SW480 (cell line): ENCODE data around the gene CHN2.

Experiments
- DNase-seq: peaks from one replicate; pipeline ENCODE4 v3.0.0-alpha.2; 2016; ENCODE audit warnings: low spot score

CHN2 gene

DNA sequence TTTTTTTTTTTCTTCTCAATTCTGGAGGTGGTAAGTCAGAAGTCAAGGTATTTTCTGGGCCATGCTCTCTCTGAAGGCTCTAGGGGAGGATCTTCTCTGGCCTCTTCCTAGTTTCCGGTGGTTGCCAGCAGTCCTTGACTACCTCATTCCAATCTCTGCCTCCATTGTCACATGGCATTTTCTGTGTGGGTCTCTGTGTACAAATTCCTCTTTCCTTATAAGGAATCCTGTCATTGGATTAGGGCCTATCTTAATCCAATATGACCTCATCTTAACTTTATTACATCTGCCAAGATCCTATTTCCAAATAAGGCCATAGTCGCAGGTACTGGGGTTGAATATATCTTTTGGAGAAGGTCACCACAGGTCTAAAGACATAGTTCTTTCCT lies 239.8 kb downstream of the CHN2 start:
- no peak for DNase-seq

DNA sequence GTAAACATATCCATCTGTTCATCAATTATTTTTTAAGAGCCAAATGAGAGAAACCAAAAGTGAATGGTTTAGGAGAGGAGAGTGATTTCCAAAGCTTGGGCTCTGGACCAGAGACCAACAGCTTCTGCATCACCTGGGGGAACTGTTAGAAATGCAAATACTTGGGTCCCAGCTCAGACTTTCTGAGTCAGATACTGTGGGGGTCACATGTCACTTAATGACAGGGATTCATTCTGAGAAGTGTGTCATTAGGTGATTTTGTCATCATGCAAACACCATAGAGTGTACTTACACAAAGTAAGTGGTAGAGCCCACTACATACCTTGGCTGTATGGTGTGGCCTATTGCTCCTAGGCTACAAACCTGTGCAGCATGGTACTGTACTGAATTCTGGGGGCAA lies 240.6 kb downstream of the CHN2 start:
- no peak for DNase-seq

DNA sequence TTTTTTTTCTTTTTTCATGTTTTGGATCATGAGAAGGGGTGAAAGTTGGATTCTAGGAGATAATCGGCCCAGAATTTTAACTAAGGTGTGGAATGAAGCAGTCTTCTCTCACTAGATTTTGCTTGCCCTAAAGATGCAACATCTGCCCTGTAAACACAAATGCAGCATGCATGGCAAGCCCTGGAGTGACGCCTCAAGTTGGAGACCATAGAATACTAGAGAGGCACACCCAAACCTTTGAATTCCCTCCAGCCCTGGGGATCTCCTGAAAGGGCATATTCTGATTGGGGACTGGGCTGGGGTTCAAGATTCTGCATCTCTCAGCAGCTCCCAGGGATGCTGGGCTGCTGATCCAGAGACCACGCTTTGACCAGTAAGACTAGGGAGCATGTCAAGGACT lies 241.3 kb downstream of the CHN2 start:
- no peak for DNase-seq

GRCh38 chr7:29442146-29442545 lies 247.6 kb downstream of the CHN2 start:
- DNase-seq, result peak; percentile 78

DNA sequence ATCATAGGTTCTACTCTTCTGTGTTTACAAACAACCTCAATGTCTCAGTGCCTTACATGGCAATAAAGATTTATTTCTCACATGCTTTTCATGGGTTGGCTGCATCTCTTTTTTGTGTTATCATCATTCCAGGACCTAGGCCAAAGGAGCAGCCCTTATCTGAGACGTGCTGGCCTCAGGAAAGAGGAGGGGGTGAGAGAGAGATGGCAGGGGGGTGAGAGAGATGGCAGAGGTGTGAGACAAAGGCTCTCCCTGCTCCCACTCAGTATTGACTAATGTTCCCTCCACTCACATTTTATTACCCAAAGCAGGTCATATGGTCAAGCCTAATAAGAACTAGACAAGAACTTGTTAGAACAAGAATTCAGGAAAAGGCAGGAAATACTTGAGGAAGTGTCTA lies 249.0 kb downstream of the CHN2 start:
- no peak for DNase-seq

- no peak for DNase-seq
Measured at GRCh38 chr7:29444267-29444666, 249.7 kb downstream of the CHN2 start.

GRCh38 chr7:29445736-29446135 lies 251.2 kb downstream of the CHN2 start:
- no peak for DNase-seq

DNA sequence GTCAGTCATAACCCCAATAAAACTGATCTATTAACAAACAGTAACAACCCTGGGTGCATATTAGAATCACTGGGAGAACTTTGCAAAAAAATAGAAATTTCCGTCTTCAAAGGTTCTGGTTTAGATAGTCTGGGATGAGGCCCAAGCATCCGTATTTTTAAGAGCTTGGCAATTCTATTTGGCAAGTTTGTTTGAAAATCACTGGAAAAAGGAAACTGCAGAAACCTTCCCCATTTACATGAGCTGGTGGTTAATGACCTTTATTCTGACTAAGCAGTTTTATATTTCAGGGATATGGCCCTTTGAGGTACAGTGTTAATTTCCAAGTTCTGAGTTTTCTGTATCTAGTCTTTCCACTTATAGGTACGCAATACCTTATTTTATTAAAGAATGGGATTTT lies 253.3 kb downstream of the CHN2 start:
- DNase-seq, result no peak

GRCh38 chr7:29449569-29450260 lies 255.1 kb downstream of the CHN2 start:
- DNase-seq, result no peak

DNA sequence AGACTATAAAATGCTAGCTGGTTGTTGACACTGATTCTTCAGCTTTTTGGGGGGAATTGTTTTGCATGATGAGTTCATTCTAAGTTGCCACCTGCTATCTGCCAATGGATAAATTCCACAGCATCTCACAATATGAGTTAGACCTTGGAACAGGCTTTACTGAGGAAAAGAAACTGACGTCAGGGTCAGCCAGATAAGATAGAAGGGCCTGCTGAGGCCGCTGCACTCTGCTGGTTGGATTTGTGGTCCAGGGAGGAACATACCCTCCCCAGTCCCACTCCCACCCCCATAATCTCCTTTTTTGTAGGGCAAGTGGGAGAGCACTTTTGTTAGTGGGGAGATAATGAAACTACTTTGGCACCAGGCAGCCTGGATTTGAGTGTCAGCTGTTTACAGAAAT lies 258.4 kb downstream of the CHN2 start:
- DNase-seq, result no peak

DNA sequence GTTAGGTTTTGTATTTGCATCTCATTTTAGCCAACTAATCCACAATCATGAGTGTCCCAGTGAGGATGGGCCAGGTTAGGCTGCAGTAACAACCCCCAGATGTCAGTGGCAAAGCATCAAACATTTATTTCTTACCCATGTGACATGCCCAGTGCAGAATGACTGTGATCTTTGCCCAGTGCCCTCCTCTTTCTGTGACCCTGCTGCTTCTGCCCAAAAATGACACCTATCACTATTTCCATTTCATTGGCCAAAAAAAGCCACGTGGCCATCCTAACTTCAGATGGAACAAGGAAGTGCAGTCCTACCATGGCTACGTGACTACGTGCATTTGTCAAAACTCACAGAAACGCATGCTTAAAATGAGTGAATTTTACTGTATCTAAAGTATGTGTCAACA lies 259.9 kb downstream of the CHN2 start:
- no peak for DNase-seq

DNA sequence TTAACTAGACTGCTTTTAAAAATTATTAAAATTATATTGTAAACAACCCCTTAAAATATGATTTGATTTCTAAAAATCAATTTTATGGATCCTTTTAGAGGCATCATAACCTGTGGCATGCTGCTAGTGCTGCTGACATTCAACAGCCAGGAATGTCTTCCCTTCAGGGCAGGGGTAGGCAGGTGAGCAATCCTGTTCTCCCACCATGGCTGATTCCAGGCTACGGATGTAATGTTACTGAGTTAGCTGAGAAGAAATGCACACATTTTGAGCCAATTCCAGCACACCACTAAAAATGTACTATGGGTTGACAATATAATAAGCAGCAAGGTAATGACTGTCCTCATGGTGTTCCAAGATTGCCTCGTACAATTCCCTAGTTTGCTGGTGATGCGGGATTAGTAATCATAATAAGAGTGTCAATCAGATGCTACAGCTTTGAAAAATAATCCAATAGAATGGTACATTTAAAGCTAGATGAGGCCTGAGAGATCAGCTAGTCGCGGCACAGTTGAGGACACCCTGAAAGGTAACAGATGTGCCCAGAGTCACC lies 260.4 kb downstream of the CHN2 start:
- DNase-seq, result no peak

- DNase-seq, result no peak
Measured at GRCh38 chr7:29457141-29457561, 262.6 kb downstream of the CHN2 start.

DNA sequence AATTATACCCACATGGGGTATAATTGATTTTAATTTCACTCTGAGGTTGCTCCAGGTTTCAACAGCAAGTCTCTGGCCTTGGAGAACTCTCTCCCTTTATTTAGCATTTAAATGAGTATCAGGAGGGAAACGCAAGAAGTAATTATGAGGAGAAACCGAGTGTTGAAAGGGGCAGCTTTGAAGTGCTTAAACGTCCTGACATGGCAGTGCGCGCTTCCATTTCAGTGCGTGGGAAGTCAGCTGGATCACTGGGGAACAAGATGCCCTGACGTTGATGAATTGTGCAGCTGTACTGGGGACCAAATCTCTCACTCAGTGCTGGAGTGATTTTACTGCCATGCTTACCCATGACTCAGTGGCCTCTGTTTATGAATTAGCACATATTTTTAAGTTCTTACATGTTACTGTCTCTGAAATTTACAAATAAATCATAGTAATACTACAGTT lies 263.0 kb downstream of the CHN2 start:
- DNase-seq, result no peak

DNA sequence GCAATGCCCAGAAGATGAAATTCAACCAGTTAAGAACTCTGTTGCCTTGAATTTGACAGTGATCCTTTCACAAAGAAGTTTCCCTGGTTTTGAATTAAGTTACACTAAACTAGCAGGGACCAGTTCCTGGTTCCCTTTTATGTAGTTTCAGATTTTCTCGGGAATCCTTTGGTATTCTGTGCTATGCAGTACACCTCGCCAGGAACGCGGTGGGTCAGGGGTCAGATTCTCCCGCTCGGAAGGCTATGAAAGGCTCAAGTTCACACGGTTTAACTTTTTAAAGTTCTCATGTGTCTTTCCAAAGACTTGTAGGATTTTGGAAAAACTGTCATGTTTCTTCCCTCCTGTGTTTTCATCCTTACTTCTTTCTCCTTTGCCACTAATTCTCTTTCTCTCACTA lies 264.4 kb downstream of the CHN2 start:
- DNase-seq, result no peak

- DNase-seq, result no peak
Measured at GRCh38 chr7:29459589-29459988, 265.0 kb downstream of the CHN2 start.

- no peak for DNase-seq
Measured at GRCh38 chr7:29461996-29462395, 267.4 kb downstream of the CHN2 start.

DNA sequence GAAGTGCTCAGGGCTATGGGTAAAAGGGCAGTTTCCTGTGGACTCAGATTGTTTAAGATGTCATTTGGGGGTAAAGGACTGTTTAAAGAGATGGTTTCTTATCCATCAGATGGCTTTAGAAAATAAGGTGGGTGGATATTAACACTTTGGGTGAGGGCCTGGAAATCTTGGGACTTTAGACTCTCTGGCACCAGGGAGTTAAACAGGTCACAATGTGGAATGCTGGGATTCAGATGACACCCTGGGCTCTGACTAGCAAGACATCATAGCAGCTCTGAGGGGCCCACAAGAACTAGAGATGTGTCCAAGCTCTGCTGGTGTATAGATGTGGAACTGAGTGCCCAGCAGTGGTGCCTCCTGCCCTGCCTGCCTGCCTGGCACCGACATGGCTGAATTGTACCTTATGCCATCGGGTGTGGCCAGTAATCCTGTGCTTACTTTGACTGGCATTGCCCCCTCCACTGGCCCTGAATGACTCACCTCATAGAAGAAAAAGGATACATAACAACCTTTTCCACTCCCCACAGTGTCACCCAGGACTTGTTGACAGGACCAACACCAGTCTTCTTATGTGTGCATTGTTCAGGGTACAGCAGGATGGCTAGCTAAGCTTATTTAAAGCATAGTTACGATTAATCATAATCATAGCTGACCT lies 269.1 kb downstream of the CHN2 start:
- peak; percentile 36 for DNase-seq

DNA sequence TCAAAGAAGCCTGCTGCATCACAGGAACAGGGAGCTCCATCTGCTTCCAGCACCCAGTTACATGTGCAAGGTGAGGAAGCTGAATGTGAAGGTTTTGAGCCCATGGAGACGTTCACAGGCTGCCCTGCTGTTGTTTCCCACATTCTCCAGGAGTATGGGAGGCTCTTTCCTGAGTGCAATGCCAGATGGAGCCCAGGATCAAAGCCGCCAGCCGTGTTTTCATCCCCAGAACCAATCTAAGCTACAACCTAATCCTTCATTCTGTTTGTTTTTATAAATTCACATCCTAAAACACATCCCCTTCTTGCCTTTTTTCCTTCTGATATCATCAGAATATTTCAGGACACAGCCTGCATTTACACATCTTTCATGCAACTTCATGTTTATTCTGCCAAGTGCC lies 270.2 kb downstream of the CHN2 start:
- no peak for DNase-seq

GRCh38 chr7:29467193-29467926 lies 272.8 kb downstream of the CHN2 start:
- DNase-seq, result no peak

DNA sequence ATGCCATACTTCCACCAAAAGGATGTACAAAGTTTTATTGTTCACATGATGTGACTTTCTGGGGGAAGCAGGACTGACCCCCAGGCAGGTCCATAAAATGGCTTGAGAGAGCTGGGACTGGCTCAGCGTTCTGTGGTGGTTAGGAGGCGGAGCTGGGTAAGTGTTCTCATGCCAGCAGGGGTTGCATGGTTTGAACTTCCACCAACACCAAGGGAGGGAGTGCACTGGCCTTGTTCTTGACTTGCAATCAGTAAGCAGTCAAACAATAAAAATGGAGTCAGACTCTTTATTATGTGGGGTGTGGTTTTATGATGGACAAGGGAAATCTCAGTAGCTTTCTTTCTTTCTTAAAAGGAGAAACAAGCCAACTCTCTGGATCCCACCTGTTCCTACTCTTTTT lies 273.6 kb downstream of the CHN2 start:
- no peak for DNase-seq

- DNase-seq, result no peak
Measured at GRCh38 chr7:29469281-29469680, 274.7 kb downstream of the CHN2 start.

- no peak for DNase-seq
Measured at GRCh38 chr7:29469976-29470557, 275.5 kb downstream of the CHN2 start.
